GM21360 (cell line): ENCODE data around the gene PINK1.

Source experiments
- ATAC-seq: cut with Tn5 transposase; IDR thresholded peaks from one replicate; pipeline ENCODE4 v1.9.1; 2021; ENCODE audit warnings: mild to moderate bottlenecking, moderate library complexity; ENCODE audit not compliant: unreplicated experiment

Gene PINK1

DNA sequence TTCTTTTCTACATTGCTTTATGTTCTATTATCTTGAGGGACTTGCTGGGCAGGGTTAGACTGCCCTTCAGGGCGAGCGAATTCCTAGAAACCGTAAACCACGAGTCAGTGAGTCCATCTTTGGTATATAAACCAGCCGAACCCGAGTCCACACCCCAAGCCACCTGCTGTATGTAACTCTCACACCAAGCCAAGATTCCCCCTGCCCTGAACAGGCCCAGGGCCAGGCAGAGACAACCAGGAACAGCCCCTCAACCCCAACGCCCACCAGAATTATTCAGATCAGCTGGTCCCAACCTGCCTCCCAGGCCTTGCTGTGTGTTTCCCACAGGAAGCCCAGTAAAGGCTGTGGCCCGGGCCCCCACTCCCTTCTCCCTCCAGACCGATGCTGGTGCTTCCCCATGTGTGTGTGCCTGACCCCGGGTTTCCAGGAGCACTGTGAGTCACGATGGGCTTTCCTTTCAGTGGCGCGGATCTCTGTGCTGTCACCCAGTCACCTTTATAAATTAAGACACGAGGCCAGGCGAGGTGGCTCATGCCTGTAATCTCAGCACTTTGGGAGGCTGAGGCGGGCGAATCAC, 67.5 kb downstream of the PINK1 start:
- no peak for ATAC-seq
